NCI-H128 (cell line): ENCODE measurements around the gene MAPK7.

Experiments
- DNase-seq: peaks from one replicate; lab custom pipeline; 2025; ENCODE audit not compliant: unreplicated experiment; lab: John Stamatoyannopoulos, UW

The MAPK7 gene

GRCh38 chr17:19377602-19378415, 489 bp upstream of the MAPK7 start:
- peak; percentile 91 for DNase-seq

GRCh38 chr17:19379361-19380065, 1.2 kb downstream of the MAPK7 start:
- no peak for DNase-seq

- no peak for DNase-seq
Observed at GRCh38 chr17:19380481-19381301, 2.4 kb downstream of the MAPK7 start.

GRCh38 chr17:19381361-19381740, 3.1 kb downstream of the MAPK7 start:
- no peak for DNase-seq

GRCh38 chr17:19381741-19382444, 3.6 kb downstream of the MAPK7 start:
- DNase-seq = no peak

- no peak for DNase-seq
Observed at GRCh38 chr17:19382531-19383444, 4.5 kb downstream of the MAPK7 start.

- no peak for DNase-seq
Observed at GRCh38 chr17:19383681-19384470, 5.6 kb downstream of the MAPK7 start.

- DNase-seq = no peak
Observed at GRCh38 chr17:19384723-19385391, 6.6 kb downstream of the MAPK7 start.

GRCh38 chr17:19385521-19385983, 7.3 kb downstream of the MAPK7 start:
- DNase-seq = no peak

- no peak for DNase-seq
Observed at GRCh38 chr17:19386051-19386929, 8.0 kb downstream of the MAPK7 start.

GRCh38 chr17:19386974-19387920, 8.9 kb downstream of the MAPK7 start, which contains the start of gene MFAP4:
Gene MFAP4 (minus strand): TSS chr17:19387190. CDS start chr17:19387155, 35 bp downstream.
- no peak for DNase-seq

- DNase-seq = no peak
Observed at GRCh38 chr17:19387921-19388521, 9.7 kb downstream of the MAPK7 start.

- no peak for DNase-seq
Observed at GRCh38 chr17:19388791-19389785, 10.8 kb downstream of the MAPK7 start.

GRCh38 chr17:19390951-19391350, 12.7 kb downstream of the MAPK7 start:
- DNase-seq = no peak

- no peak for DNase-seq
Observed at GRCh38 chr17:19391432-19391831, 13.1 kb downstream of the MAPK7 start.
